A673 (cell line): Measurements from ENCODE around the gene KCNF1. TPM values are rescaled to one million over a fixed set of nuclear protein-coding genes. Genes with fewer than 3 reads are reported as not detected.

ENCODE experiments used
- BruUV-seq: library from RNA; stranded (reverse); fragments of 400-500 nt; replicated peaks from 2 replicates; lab custom pipeline; 2021; lab: Mats Ljungman, UMichigan
- CTCF ChIA-PET: fragments of 300-600 bp; sonication (Branson Sonifier 250); formaldehyde crosslinking; loops from one replicate; lab custom pipeline; 2022; ENCODE audit warnings: antibody characterized with exemption; lab: Charles Lee
- POLR2A ChIA-PET: fragments of 300-600 bp; sonication (Branson Sonifier 250); formaldehyde crosslinking; loops from one replicate; lab custom pipeline; 2022; ENCODE audit warnings: antibody characterized with exemption; ENCODE audit not compliant: low non-redundant PET; lab: Charles Lee
- DNase-seq: peaks from one replicate; pipeline ENCODE4 v3.0.0-alpha.2; 2015; ENCODE audit warnings: low spot score
- H3K27ac ChIP-seq: fragments of 200-600 bp; sonication (generic); 2 replicates; pipeline ENCODE4 v1.5.1; 2016; ENCODE audit warnings: mixed run types, low read depth, mild to moderate bottlenecking, mixed read lengths, antibody characterized with exemption, low read length; ENCODE audit not compliant: poor library complexity, severe bottlenecking
- H3K27me3 ChIP-seq: fragments of 200-600 bp; sonication (generic); replicated peaks from 2 replicates; pipeline ENCODE4 v1.6.1; 2017; ENCODE audit warnings: mixed run types, low read depth, mild to moderate bottlenecking, mixed read lengths, antibody characterized with exemption, low read length; ENCODE audit not compliant: insufficient read depth, poor library complexity
- H3K36me3 ChIP-seq: fragments of 200-600 bp; sonication (generic); 2 replicates; pipeline ENCODE4 v1.6.1; 2016; ENCODE audit warnings: mixed run types, mild to moderate bottlenecking, mixed read lengths, antibody characterized with exemption, low read length; ENCODE audit not compliant: insufficient read depth, poor library complexity, severe bottlenecking
- H3K4me1 ChIP-seq: fragments of 200-600 bp; sonication (generic); 2 replicates; pipeline ENCODE4 v1.6.1; 2017; ENCODE audit warnings: mixed run types, mild to moderate bottlenecking, mixed read lengths, antibody characterized with exemption, low read length; ENCODE audit not compliant: insufficient read depth, poor library complexity, severe bottlenecking
- H3K4me3 ChIP-seq: fragments of 200-600 bp; sonication (generic); 2 replicates; pipeline ENCODE4 v1.5.1; 2016; ENCODE audit warnings: low read depth, mixed run types, mild to moderate bottlenecking, mixed read lengths, low read length; ENCODE audit not compliant: poor library complexity, severe bottlenecking
- H3K9me3 ChIP-seq: fragments of 200-600 bp; sonication (generic); 2 replicates; pipeline ENCODE4 v1.6.1; 2016; ENCODE audit warnings: mixed run types, low read depth, mild to moderate bottlenecking, mixed read lengths, antibody characterized with exemption, low read length; ENCODE audit not compliant: poor library complexity, severe bottlenecking
- CTCF ChIP-seq: fragments of 300-800, 200-600 bp; sonication (generic); conservative IDR thresholded peaks from 2 replicates; pipeline ENCODE4 v1.5.1; 2017; ENCODE audit warnings: low read depth, mild to moderate bottlenecking, antibody characterized with exemption, low read length, moderate library complexity, mixed read lengths
- EZH2 ChIP-seq: fragments of 200-600 bp; sonication (generic); IDR thresholded peaks from 2 replicates; pipeline ENCODE4 v1.6.1; 2017; ENCODE audit warnings: borderline replicate concordance, low read depth, mild to moderate bottlenecking, mixed read lengths, antibody characterized with exemption, low read length; ENCODE audit not compliant: poor library complexity, severe bottlenecking
- intact Hi-C: fragments of 100-400 bp; cut with micrococcal nuclease; formaldehyde crosslinking; loops from one replicate; pipeline ENCODE4 v1.10.0; 2022; ENCODE audit not compliant: unreplicated experiment
- total RNA-seq: library from RNA; stranded (reverse); gene quantifications from 2 replicates; pipeline ENCODE4 v1.2.3, GENCODE V29; 2021

The KCNF1 gene
- total RNA-seq, 1 experiment from 2014 or later: 0.32 TPM

DNA sequence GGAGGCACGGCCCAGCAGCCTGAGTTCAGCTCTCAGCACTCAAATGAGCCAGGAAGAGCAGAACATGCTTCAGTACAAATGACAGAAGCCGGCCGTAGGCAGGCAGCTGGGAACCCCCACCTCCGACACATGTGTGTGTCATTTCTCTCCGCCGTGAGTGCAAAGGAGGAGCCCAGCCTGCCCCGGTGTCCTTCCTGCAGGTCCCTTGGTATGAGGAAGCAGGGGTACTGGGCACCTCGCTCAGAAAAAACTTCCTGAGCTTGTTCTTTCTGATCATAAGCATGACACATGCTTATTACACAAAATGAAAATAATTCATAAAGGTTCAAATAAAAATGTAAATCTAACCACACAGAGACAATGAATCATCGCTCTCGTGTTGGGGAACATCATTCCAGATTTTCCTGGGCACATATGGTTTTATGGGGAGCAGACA, 35.3 kb downstream of the KCNF1 start:
- ChIA-PET POLR2A (no interaction called here), CTCF (interaction anchor here (0.5 kb wide), 1 partner anchor 111 kb away, joined by 4 read pairs; no protein-coding TSS in a partner anchor)
- BruUV-seq: no TSS peak
- H3K27me3 ChIP-seq: no peaks in the 10 kb centered on the region
- H3K4me1 ChIP-seq: peaks cover 10% of the 10 kb centered on the region
- DNase-seq: no peak
- no peaks in the 10 kb centered on the region for H3K9me3 ChIP-seq
- intact Hi-C loops: no loop called here
- H3K27ac ChIP-seq: no peak overlapping the region
- no peaks in the 10 kb centered on the region for H3K36me3 ChIP-seq
- no peak overlapping the region for H3K4me3 ChIP-seq
- TF ChIP-seq CTCF: no peak
- no peak for TF ChIP-seq EZH2

- Histone ChIP-seq H3K27me3 (no peaks in the 10 kb centered on the region), H3K36me3 (no peaks in the 10 kb centered on the region), H3K9me3 (no peaks in the 10 kb centered on the region), H3K27ac (no peak overlapping the region), H3K4me3 (no peak overlapping the region), H3K4me1 (peaks cover 10% of the 10 kb centered on the region)
- ChIA-PET POLR2A (no interaction called here), CTCF (interaction anchor here (0.5 kb wide), 1 partner anchor 112 kb away, joined by 4 read pairs; no protein-coding TSS in a partner anchor)
- no peak for TF ChIP-seq CTCF
- TF ChIP-seq EZH2: no peak
- no TSS peak for BruUV-seq
- intact Hi-C loops: no loop called here
- DNase-seq: no peak
These were observed 35.9 kb downstream of the KCNF1 start for GRCh38 chr2:10947446-10948187.

DNA sequence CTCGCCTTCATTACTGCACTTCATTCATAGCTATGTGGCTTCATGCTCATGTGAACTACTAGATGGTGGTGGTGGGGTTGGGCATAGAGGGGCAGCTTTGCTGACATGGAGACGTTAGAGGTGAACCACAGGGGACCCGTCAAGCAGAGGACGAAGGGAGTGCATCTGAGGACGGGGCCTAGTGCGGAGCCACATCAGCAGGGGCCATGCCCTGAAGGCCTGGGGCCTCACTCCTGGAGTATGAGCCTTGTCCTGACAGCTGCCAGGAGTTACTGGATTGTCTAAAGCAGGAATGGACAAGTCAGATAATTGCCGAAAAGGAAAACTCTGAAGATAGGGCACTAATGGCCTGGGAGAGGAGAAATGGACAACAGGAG, 36.4 kb downstream of the KCNF1 start:
- no peaks in the 10 kb centered on the region for H3K27me3 ChIP-seq
- no peak for TF ChIP-seq CTCF
- TF ChIP-seq EZH2: no peak
- CTCF ChIA-PET: no interaction called here
- H3K4me3 ChIP-seq: no peak overlapping the region
- no peak overlapping the region for H3K27ac ChIP-seq
- intact Hi-C loops: no loop called here
- POLR2A ChIA-PET: no interaction called here
- peaks cover 10% of the 10 kb centered on the region for H3K4me1 ChIP-seq
- no peaks in the 10 kb centered on the region for H3K36me3 ChIP-seq
- no peak for DNase-seq
- H3K9me3 ChIP-seq: no peaks in the 10 kb centered on the region
- no TSS peak for BruUV-seq
